ENCODE measurements around the gene FAM187B.
A peak's percentile ranks its signal among the peaks of the same experiment; 100 is the strongest.

The FAM187B gene

GRCh38 chr19:35251456-35251855 lies 22.9 kb upstream of the FAM187B start:
- no peak overlapping the region for H3K4me3 ChIP-seq (replicated peaks; ENCODE audit: low read depth, low read length)
- DNase-seq (ENCODE audit: extremely low read depth, low read depth) = no peak
- no peak for TF ChIP-seq CTCF (IDR thresholded peaks at IDR 0.05; ENCODE audit: low read depth, low read length, missing control alignments)

GRCh38 chr19:35249848-35250711 lies 21.5 kb upstream of the FAM187B start:
- no peak overlapping the region for H3K4me3 ChIP-seq (replicated peaks; ENCODE audit: low read depth, low read length)
- no peak for TF ChIP-seq CTCF (IDR thresholded peaks at IDR 0.05; ENCODE audit: low read depth, low read length, missing control alignments)
- DNase-seq (ENCODE audit: extremely low read depth, low read depth) = no peak

- no peak for DNase-seq (ENCODE audit: extremely low read depth, low read depth)
- no peak overlapping the region for H3K4me3 ChIP-seq (replicated peaks; ENCODE audit: low read depth, low read length)
Observed at GRCh38 chr19:35249146-35249847, 20.8 kb upstream of the FAM187B start.

GRCh38 chr19:35248310-35249145 lies 20.0 kb upstream of the FAM187B start, which contains the start of gene LSR:
Gene LSR, plus strand, starts transcription at chr19:35249002. Its CDS starts 21 bp downstream, at chr19:35249023.
- no peak for DNase-seq (ENCODE audit: extremely low read depth, low read depth)
- TF ChIP-seq CTCF (IDR thresholded peaks at IDR 0.05; ENCODE audit: low read depth, low read length, missing control alignments) = no peak
- peak within 1 kb of the TSS; percentile 7; the same call in 1 of the 2 replicates for H3K4me3 ChIP-seq (replicated peaks; ENCODE audit: low read depth, low read length)

More at GRCh38 chr19:35249146-35249847, 20.8 kb upstream of the FAM187B start:
- TF ChIP-seq CTCF (IDR thresholded peaks at IDR 0.05; ENCODE audit: low read depth, low read length, missing control alignments) = no peak

- peak; percentile 26 for TF ChIP-seq CTCF (IDR thresholded peaks at IDR 0.05; ENCODE audit: low read depth, low read length, missing control alignments)
- H3K4me3 ChIP-seq (replicated peaks; ENCODE audit: low read depth, low read length) = peak overlapping the region; percentile 7; the same call in 1 of the 2 replicates
- no peak for DNase-seq (ENCODE audit: extremely low read depth, low read depth)
Observed at GRCh38 chr19:35247526-35248309, 19.2 kb upstream of the FAM187B start.

Measured in HFF-Myc (cell line).